GM18907 (cell line): ENCODE measurements around the gene EVPLL.
"Not testable (repeated sequence)": the region's sequence is repeated elsewhere in the genome, so short reads cannot be mapped to it uniquely, and the experiment has no call there.

Experiments used
- ATAC-seq: cut with Tn5 transposase; IDR thresholded peaks from one replicate; pipeline ENCODE4 v1.9.1; 2021; ENCODE audit warnings: mild to moderate bottlenecking, moderate library complexity; ENCODE audit not compliant: unreplicated experiment

The EVPLL gene

GRCh38 chr17:18378614-18379013 is 1.0 kb downstream of the EVPLL start:
- not testable (repeated sequence) for ATAC-seq

- no peak for ATAC-seq
These were observed 1.9 kb downstream of the EVPLL start for GRCh38 chr17:18379246-18380146.

- ATAC-seq = no peak
These were observed 3.0 kb downstream of the EVPLL start for GRCh38 chr17:18380471-18381157.

- ATAC-seq = no peak
These were observed 3.8 kb downstream of the EVPLL start for GRCh38 chr17:18381158-18381952.

GRCh38 chr17:18381953-18382245 is 4.3 kb downstream of the EVPLL start:
- no peak for ATAC-seq

GRCh38 chr17:18382441-18383078 is 5.0 kb downstream of the EVPLL start:
- no peak for ATAC-seq

- ATAC-seq = not testable (repeated sequence)
These were observed 5.5 kb downstream of the EVPLL start for GRCh38 chr17:18383079-18383481.

GRCh38 chr17:18384271-18384670 is 6.7 kb downstream of the EVPLL start:
- ATAC-seq = not testable (repeated sequence)

- ATAC-seq = not testable (repeated sequence)
These were observed 10.0 kb downstream of the EVPLL start for GRCh38 chr17:18387583-18387982.

- ATAC-seq = not testable (repeated sequence)
These were observed 10.7 kb downstream of the EVPLL start for GRCh38 chr17:18388266-18388665.

- not testable (repeated sequence) for ATAC-seq
These were observed 11.2 kb downstream of the EVPLL start for GRCh38 chr17:18388728-18389127.

GRCh38 chr17:18401872-18402590 is 24.5 kb downstream of the EVPLL start:
- ATAC-seq = not testable (repeated sequence)

GRCh38 chr17:18403166-18403565 is 25.6 kb downstream of the EVPLL start:
- ATAC-seq = not testable (repeated sequence)

- peak; percentile 87 for ATAC-seq
These were observed 26.0 kb downstream of the EVPLL start for GRCh38 chr17:18403604-18404003.

- not testable (repeated sequence) for ATAC-seq
These were observed 31.3 kb downstream of the EVPLL start for GRCh38 chr17:18408906-18409305.

GRCh38 chr17:18409321-18409720 is 31.7 kb downstream of the EVPLL start:
- ATAC-seq = not testable (repeated sequence)

- ATAC-seq = not testable (repeated sequence)
These were observed 33.2 kb downstream of the EVPLL start for GRCh38 chr17:18410736-18411135.

- not testable (repeated sequence) for ATAC-seq
These were observed 33.8 kb downstream of the EVPLL start for GRCh38 chr17:18411377-18411864.

GRCh38 chr17:18412001-18412538 is 34.5 kb downstream of the EVPLL start:
- ATAC-seq = peak; percentile 61

GRCh38 chr17:18421521-18421920 is 43.9 kb downstream of the EVPLL start:
- ATAC-seq = not testable (repeated sequence)
